ENCODE measurements around the gene CEP95.

Gene CEP95

DNA sequence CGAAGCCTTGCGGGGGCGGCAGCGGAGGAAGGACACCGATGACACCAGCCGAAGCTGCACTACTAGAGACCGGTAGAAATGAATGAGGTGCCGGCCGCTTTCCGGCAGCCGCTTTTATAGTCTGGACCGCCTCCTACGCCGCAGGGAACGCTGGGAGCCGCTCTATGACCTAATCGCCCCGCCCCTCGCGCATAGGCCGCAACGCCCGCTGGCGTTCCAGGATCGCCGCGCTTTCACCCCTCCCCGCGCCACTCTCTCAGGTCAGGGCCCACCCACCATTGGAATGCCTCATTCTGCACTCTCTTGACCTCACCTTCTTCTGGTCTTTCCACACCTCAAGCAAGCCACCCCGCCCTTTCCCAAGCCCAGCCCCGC, 589 bp upstream of the CEP95 start, which contains the start of gene DDX5:
TSS of gene DDX5 (minus strand) at position 89 of the 375 bp plus-strand sequence. CDS start 170 bp downstream, outside the sequence.
- no peaks in the 10 kb centered on the region for H3K9me3 ChIP-seq
- H3K4me3 ChIP-seq (ENCODE audit: low read depth, low read length) = peak within 1 kb of the TSS; percentile 73
- H3K27me3 ChIP-seq = no peaks in the 10 kb centered on the region
- TF ChIP-seq, protein P1, sequence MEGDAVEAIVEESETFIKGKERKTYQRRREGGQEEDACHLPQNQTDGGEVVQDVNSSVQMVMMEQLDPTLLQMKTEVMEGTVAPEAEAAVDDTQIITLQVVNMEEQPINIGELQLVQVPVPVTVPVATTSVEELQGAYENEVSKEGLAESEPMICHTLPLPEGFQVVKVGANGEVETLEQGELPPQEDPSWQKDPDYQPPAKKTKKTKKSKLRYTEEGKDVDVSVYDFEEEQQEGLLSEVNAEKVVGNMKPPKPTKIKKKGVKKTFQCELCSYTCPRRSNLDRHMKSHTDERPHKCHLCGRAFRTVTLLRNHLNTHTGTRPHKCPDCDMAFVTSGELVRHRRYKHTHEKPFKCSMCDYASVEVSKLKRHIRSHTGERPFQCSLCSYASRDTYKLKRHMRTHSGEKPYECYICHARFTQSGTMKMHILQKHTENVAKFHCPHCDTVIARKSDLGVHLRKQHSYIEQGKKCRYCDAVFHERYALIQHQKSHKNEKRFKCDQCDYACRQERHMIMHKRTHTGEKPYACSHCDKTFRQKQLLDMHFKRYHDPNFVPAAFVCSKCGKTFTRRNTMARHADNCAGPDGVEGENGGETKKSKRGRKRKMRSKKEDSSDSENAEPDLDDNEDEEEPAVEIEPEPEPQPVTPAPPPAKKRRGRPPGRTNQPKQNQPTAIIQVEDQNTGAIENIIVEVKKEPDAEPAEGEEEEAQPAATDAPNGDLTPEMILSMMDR (IDR thresholded peaks at IDR 0.05; ENCODE audit: low read depth, low read length) = no peak
- H3K36me3 ChIP-seq = peaks cover 61% of the 10 kb centered on the region
- peak; percentile 98 for DNase-seq
- no peaks in the 10 kb centered on the region for H3K4me1 ChIP-seq

GRCh38 chr17:64507413-64507782, 621 bp downstream of the CEP95 start:
- Histone ChIP-seq H3K36me3 (peaks cover 59% of the 10 kb centered on the region), H3K27me3 (no peaks in the 10 kb centered on the region), H3K4me1 (no peaks in the 10 kb centered on the region), H3K9me3 (no peaks in the 10 kb centered on the region), H3K4me3 (ENCODE audit: low read depth, low read length) (peak overlapping the region; percentile 73)
- peak; percentile 36 for DNase-seq
- TF ChIP-seq, protein P1 (IDR thresholded peaks at IDR 0.05; ENCODE audit: low read depth, low read length) = peak; percentile 57

- Histone ChIP-seq H3K4me1 (no peaks in the 10 kb centered on the region), H3K36me3 (peaks cover 54% of the 10 kb centered on the region), H3K9me3 (no peaks in the 10 kb centered on the region), H3K27me3 (no peaks in the 10 kb centered on the region), H3K4me3 (ENCODE audit: low read depth, low read length) (peak overlapping the region; percentile 73)
- no peak for DNase-seq
- TF ChIP-seq, protein P1 (IDR thresholded peaks at IDR 0.05; ENCODE audit: low read depth, low read length) = no peak
Observed at GRCh38 chr17:64508683-64509082, 1.9 kb downstream of the CEP95 start.

DNA sequence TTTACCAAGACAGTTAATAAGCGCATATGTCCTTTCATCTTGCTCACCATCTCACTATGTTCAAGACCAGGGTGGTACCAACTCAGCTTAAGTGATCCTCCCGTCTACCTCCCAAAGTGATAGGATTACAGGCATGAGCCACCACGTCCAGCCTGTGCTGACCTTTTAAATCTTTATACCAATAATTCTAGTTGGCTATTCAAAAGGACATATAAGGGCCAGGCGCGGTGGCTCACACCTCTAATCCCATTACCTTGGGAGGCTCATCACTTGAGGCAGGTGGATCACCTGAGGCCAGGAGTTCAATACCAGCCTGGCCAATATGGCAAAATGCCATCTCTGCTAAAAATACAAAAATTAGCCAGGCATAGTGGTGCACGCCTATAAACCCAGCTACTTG, 2.4 kb downstream of the CEP95 start:
- H3K4me3 ChIP-seq (ENCODE audit: low read depth, low read length) = no peak overlapping the region
- no peaks in the 10 kb centered on the region for H3K27me3 ChIP-seq
- H3K4me1 ChIP-seq = no peaks in the 10 kb centered on the region
- TF ChIP-seq, protein P1 (IDR thresholded peaks at IDR 0.05; ENCODE audit: low read depth, low read length) = no peak
- peaks cover 54% of the 10 kb centered on the region for H3K36me3 ChIP-seq
- no peaks in the 10 kb centered on the region for H3K9me3 ChIP-seq
- no peak for DNase-seq

- Histone ChIP-seq H3K9me3 (no peaks in the 10 kb centered on the region), H3K4me3 (ENCODE audit: low read depth, low read length) (no peak overlapping the region), H3K27me3 (no peaks in the 10 kb centered on the region), H3K36me3 (peaks cover 87% of the 10 kb centered on the region), H3K4me1 (no peaks in the 10 kb centered on the region)
- DNase-seq = no peak
- TF ChIP-seq, protein P1 (IDR thresholded peaks at IDR 0.05; ENCODE audit: low read depth, low read length) = no peak
Observed at GRCh38 chr17:64515419-64515818, 8.6 kb downstream of the CEP95 start.

- no peak for DNase-seq
- Histone ChIP-seq H3K4me3 (ENCODE audit: low read depth, low read length) (no peak overlapping the region), H3K27me3 (no peaks in the 10 kb centered on the region), H3K9me3 (no peaks in the 10 kb centered on the region), H3K36me3 (peaks cover 87% of the 10 kb centered on the region), H3K4me1 (no peaks in the 10 kb centered on the region)
- TF ChIP-seq, protein P1 (IDR thresholded peaks at IDR 0.05; ENCODE audit: low read depth, low read length) = no peak
Observed at GRCh38 chr17:64515829-64516228, 9.1 kb downstream of the CEP95 start.
